ENCODE results near the gene INSC.
A peak's percentile ranks its signal among the peaks of the same experiment; 100 is the strongest.

Gene INSC

DNA sequence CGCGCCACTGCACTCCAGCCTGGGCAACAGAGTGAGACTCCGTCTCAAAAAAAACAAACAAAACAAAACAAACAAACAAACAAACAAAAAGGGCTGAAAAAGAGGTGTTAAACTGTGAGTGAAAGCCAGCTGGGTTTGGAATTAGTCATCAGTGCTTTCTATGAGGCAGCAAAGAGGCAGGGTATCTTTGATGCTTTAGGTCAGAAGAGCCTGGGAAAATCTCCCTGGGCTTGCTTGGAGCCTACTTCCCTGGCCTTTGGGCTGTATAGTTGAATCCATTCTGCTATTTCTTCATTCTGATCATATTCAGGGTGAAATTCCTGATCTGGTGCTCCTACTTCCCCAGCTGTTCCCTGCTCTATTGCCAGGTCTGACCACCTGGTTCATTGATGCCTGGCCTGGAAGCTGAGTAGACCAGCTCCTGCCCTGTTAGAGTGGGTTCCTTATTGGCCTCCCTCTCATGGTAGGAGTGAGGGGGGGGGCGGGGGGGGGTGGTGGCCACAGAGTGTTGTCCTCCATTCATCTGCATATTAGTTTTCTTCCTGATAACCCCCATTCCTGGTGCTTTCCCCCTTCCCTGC is 65.6 kb downstream of the INSC start:
- POLR2A ChIA-PET (ENCODE audit: low non-redundant PET), result no interaction called here
- CTCF ChIA-PET, result no interaction called here
- TF ChIP-seq, protein P1, sequence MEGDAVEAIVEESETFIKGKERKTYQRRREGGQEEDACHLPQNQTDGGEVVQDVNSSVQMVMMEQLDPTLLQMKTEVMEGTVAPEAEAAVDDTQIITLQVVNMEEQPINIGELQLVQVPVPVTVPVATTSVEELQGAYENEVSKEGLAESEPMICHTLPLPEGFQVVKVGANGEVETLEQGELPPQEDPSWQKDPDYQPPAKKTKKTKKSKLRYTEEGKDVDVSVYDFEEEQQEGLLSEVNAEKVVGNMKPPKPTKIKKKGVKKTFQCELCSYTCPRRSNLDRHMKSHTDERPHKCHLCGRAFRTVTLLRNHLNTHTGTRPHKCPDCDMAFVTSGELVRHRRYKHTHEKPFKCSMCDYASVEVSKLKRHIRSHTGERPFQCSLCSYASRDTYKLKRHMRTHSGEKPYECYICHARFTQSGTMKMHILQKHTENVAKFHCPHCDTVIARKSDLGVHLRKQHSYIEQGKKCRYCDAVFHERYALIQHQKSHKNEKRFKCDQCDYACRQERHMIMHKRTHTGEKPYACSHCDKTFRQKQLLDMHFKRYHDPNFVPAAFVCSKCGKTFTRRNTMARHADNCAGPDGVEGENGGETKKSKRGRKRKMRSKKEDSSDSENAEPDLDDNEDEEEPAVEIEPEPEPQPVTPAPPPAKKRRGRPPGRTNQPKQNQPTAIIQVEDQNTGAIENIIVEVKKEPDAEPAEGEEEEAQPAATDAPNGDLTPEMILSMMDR (conservative IDR thresholded peaks at IDR 0.05; ENCODE audit: low read depth), result no peak
- DNase-seq (ENCODE audit: low spot score), result no peak
- no peak overlapping the region for H3K27ac ChIP-seq

DNA sequence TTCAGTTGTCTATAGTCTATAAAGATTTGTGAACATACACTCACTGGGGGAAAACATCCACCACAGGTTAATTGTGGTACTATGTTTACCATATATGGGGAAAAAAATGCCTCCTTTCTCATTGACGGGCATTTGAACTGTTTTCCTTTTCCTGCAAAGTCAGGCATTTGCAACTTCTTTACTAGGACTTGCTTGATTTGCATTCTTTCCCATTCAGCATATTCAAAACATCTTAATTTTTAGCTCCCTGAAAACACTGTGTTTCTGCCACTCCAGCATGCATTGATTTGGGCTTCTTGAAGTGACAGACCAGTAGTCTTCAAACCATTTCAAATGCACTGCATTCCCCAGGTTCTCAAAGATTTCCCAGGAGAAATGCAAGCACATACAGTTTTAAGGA is 67.6 kb downstream of the INSC start:
- no peak overlapping the region for H3K27ac ChIP-seq
- TF ChIP-seq, protein P1 (conservative IDR thresholded peaks at IDR 0.05; ENCODE audit: low read depth), result no peak
- CTCF ChIA-PET, result no interaction called here
- no peak for DNase-seq (ENCODE audit: low spot score)
- POLR2A ChIA-PET (ENCODE audit: low non-redundant PET), result no interaction called here

DNA sequence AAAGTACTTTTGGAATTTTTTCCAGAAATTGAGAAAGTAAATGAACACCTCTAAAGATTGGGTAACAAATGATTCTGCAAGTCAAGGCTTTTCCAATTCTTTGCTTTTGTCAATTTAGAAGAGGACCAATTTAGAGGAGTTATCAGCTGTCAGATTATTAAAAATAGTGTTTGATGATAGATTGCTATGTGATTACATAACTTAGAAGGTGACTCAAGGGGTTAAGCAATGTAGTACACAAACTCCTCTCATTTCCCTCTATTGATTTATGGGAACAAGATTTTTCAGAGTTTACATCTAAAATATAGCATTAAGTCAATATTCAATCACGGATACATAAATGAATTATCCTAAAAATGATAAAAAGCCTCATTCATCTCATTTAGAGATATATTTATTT is 70.3 kb downstream of the INSC start:
- no peak overlapping the region for H3K27ac ChIP-seq
- CTCF ChIA-PET, result no interaction called here
- POLR2A ChIA-PET (ENCODE audit: low non-redundant PET), result no interaction called here
- DNase-seq (ENCODE audit: low spot score), result peak; percentile 13
- TF ChIP-seq, protein P1 (conservative IDR thresholded peaks at IDR 0.05; ENCODE audit: low read depth), result no peak

DNA sequence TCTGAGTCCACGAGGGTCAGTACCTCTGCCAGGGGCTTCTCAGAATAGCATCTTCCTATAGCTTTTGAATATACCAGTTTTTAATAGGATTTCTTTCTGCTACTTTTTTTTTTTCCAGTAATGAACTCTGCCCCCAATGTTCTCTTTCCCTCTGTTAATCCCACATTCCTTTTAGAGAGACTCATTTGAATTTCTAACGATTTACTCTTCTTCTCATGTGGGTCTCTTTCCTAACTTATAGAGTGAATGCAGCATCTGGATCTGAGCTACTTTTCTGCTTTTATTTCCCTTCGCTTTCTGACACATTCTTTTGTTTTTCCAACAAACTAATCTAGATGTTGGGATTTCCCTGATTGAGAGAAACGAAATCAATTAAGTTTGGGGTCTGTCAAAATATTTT is 71.4 kb downstream of the INSC start:
- CTCF ChIA-PET, result no interaction called here
- POLR2A ChIA-PET (ENCODE audit: low non-redundant PET), result no interaction called here
- DNase-seq (ENCODE audit: low spot score), result no peak
- TF ChIP-seq, protein P1 (conservative IDR thresholded peaks at IDR 0.05; ENCODE audit: low read depth), result no peak
- no peak overlapping the region for H3K27ac ChIP-seq

DNA sequence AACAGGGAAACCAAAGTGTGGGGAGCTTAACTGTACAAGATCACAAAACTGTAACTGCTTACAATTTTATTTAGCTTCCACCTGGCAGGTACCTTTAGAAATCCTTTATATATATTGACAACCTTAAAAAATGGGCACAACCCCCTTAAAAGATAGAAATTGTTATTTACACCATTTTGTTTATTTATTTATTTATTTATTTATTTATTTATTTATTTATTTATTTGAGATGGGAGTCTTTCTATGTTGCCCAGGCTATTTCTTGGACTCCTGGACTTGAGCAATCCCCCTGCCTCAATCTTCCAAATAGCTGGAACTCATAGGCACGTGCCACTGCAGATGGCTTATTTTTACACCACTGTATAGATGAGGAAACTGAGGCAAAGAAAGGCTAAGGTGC is 74.5 kb downstream of the INSC start:
- no peak overlapping the region for H3K27ac ChIP-seq
- CTCF ChIA-PET, result interaction anchor here (0.7 kb wide), 1 partner anchor 74 kb away, joined by 4 read pairs; no protein-coding TSS in a partner anchor

DNA sequence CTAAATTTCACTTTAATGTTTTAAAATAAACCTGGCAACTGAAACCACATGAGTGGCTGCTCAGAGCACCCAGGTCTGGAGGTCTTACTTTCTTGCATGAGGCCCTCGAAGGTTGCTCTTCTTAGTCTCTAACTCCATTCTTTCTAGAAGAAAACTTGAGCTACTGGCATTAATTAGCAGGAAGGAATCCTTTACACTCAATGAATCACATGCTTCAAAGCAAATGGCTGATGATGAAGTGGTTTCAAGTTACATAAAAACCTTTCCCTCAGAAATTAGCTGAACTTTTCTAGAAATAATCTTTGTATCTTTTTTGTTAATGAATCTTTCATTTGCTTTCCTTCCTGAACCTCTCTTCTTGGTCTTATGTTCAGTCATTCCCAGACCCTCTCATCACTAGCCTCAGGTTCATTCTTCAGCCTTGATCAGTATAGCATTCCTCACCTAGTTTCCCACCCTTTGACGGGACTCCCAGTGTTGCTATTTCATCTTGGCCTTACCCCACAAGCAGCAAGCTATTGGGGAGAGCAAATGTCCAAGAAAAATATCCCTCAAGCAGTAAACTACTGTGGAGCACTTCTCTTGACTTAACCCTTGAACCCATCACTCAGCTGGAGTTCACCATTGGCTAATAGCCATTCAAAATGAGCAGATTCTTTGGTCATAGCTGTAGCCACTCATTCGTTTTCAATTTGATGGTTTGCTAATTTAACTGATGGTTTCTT is 75.1 kb downstream of the INSC start:
- H3K27ac ChIP-seq, result no peak overlapping the region
- DNase-seq (ENCODE audit: low spot score), result no peak
- TF ChIP-seq, protein P1 (conservative IDR thresholded peaks at IDR 0.05; ENCODE audit: low read depth), result no peak
- CTCF ChIA-PET, result no interaction called here
- POLR2A ChIA-PET (ENCODE audit: low non-redundant PET), result no interaction called here

More for the DNA sequence above, 74.5 kb downstream of the INSC start:
- TF ChIP-seq, protein P1 (conservative IDR thresholded peaks at IDR 0.05; ENCODE audit: low read depth), result no peak
- POLR2A ChIA-PET (ENCODE audit: low non-redundant PET), result no interaction called here
- no peak for DNase-seq (ENCODE audit: low spot score)

Measured in RWPE1 (cell line).